Measurements from ENCODE around the gene HMGA1.
"Not testable (repeated sequence)": the region's sequence is repeated elsewhere in the genome, so short reads cannot be mapped to it uniquely, and the experiment has no call there.

Gene HMGA1

GRCh38 chr6:34259529-34260069 lies 22.9 kb downstream of the HMGA1 start:
- no peak for DNase-seq (ENCODE audit: low read depth in 2 of 3, low spot score in 2 of 3)

- no peak for DNase-seq (ENCODE audit: low read depth in 2 of 3, low spot score in 2 of 3)
Observed at GRCh38 chr6:34260576-34261267, 24.0 kb downstream of the HMGA1 start.

- DNase-seq (ENCODE audit: low read depth in 2 of 3, low spot score in 2 of 3), result not testable (repeated sequence)
Observed at GRCh38 chr6:34263484-34263883, 26.8 kb downstream of the HMGA1 start.

GRCh38 chr6:34267746-34268145 lies 31.1 kb downstream of the HMGA1 start:
- no peak for DNase-seq (ENCODE audit: low read depth in 2 of 3, low spot score in 2 of 3)

GRCh38 chr6:34269132-34269531 lies 32.5 kb downstream of the HMGA1 start:
- DNase-seq (ENCODE audit: low read depth in 2 of 3, low spot score in 2 of 3), result not testable (repeated sequence)

GRCh38 chr6:34269658-34270341 lies 33.1 kb downstream of the HMGA1 start:
- not testable (repeated sequence) for DNase-seq (ENCODE audit: low read depth in 2 of 3, low spot score in 2 of 3)

- no peak for DNase-seq (ENCODE audit: low read depth in 2 of 3, low spot score in 2 of 3)
Observed at GRCh38 chr6:34272013-34272926, 35.6 kb downstream of the HMGA1 start.

- no peak for DNase-seq (ENCODE audit: low read depth in 2 of 3, low spot score in 2 of 3)
Observed at GRCh38 chr6:34273242-34273805, 36.7 kb downstream of the HMGA1 start.

GRCh38 chr6:34274129-34274528 lies 37.5 kb downstream of the HMGA1 start:
- DNase-seq (ENCODE audit: low read depth in 2 of 3, low spot score in 2 of 3), result no peak

- no peak for DNase-seq (ENCODE audit: low read depth in 2 of 3, low spot score in 2 of 3)
Observed at GRCh38 chr6:34275128-34275804, 38.6 kb downstream of the HMGA1 start.

GRCh38 chr6:34276191-34276590 lies 39.5 kb downstream of the HMGA1 start:
- no peak for DNase-seq (ENCODE audit: low read depth in 2 of 3, low spot score in 2 of 3)

- DNase-seq (ENCODE audit: low read depth in 2 of 3, low spot score in 2 of 3), result no peak
Observed at GRCh38 chr6:34276881-34277762, 40.4 kb downstream of the HMGA1 start.

- no peak for DNase-seq (ENCODE audit: low read depth in 2 of 3, low spot score in 2 of 3)
Observed at GRCh38 chr6:34277763-34278112, 41.1 kb downstream of the HMGA1 start.

GRCh38 chr6:34278833-34279232 lies 42.2 kb downstream of the HMGA1 start:
- no peak for DNase-seq (ENCODE audit: low read depth in 2 of 3, low spot score in 2 of 3)

- no peak for DNase-seq (ENCODE audit: low read depth in 2 of 3, low spot score in 2 of 3)
Observed at GRCh38 chr6:34280216-34280615, 43.5 kb downstream of the HMGA1 start.

GRCh38 chr6:34281702-34282334 lies 45.1 kb downstream of the HMGA1 start:
- no peak for DNase-seq (ENCODE audit: low read depth in 2 of 3, low spot score in 2 of 3)

- no peak for DNase-seq (ENCODE audit: low read depth in 2 of 3, low spot score in 2 of 3)
Observed at GRCh38 chr6:34284563-34285447, 48.1 kb downstream of the HMGA1 start.

Data from activated CD8-positive, alpha-beta memory T cell treated with anti-CD3 and anti-CD28 coated beads for 48 hours (primary cell).